ENCODE measurements around the gene ROCK1. TPM values are rescaled to one million over a fixed set of nuclear protein-coding genes. Genes with fewer than 3 reads are reported as not detected.

ROCK1 gene
- total RNA-seq, 2 donors from 2014 or later = 49.6 to 54.2 TPM

- Histone ChIP-seq H3K27me3 (ENCODE audit: control insufficient read depth, insufficient read depth, low read length, poor library complexity, severe bottlenecking) (no peaks in the 10 kb centered on the region), H3K36me3 (ENCODE audit: control insufficient read depth, insufficient read depth, low read length) (peaks cover 48% of the 10 kb centered on the region), H3K27ac (ENCODE audit: low read depth, low read length) (no peak overlapping the region), H3K9me3 (ENCODE audit: control insufficient read depth, low read length) (no peaks in the 10 kb centered on the region), H3K4me3 (ENCODE audit: low read length) (no peak overlapping the region), H3K9ac (ENCODE audit: extremely low read depth, low read length, poor library complexity, severe bottlenecking) (no peak overlapping the region), H3K4me1 (ENCODE audit: control insufficient read depth, insufficient read depth, low read length) (no peaks in the 10 kb centered on the region)
- TF ChIP-seq CTCF (conservative IDR thresholded peaks at IDR 0.05) = no peak
- Mint-ChIP-seq H3K27me3 (ENCODE audit: insufficient read depth) (no peaks in the 10 kb centered on the region), H3K9me3 (no peaks in the 10 kb centered on the region), H3K4me1 (peaks cover 2% of the 10 kb centered on the region), H3K4me3 (no peak overlapping the region), H3K27ac (no peak overlapping the region), H3K36me3 (ENCODE audit: low read depth) (peaks cover 47% of the 10 kb centered on the region)
- WGBS, 2 experiments (ENCODE audit: insufficient coverage in 1 of 2, insufficient read length in 1 of 2) = 94 to 100% methylated on average over 1 of the region's 2 CpGs
- no peak for DNase-seq
Observed at GRCh38 chr18:20975077-20975476, 136.5 kb downstream of the ROCK1 start.

- H3K36me3 Mint-ChIP-seq (ENCODE audit: low read depth) = peaks cover 34% of the 10 kb centered on the region
- Histone ChIP-seq H3K27me3 (ENCODE audit: control insufficient read depth, insufficient read depth, low read length, poor library complexity, severe bottlenecking) (no peaks in the 10 kb centered on the region), H3K36me3 (ENCODE audit: control insufficient read depth, insufficient read depth, low read length) (peaks cover 50% of the 10 kb centered on the region), H3K27ac (ENCODE audit: low read depth, low read length) (no peak overlapping the region), H3K4me1 (ENCODE audit: control insufficient read depth, insufficient read depth, low read length) (no peaks in the 10 kb centered on the region), H3K4me3 (ENCODE audit: low read length) (no peak overlapping the region), H3K9me3 (ENCODE audit: control insufficient read depth, low read length) (no peaks in the 10 kb centered on the region), H3K9ac (ENCODE audit: extremely low read depth, low read length, poor library complexity, severe bottlenecking) (no peak overlapping the region)
- H3K9me3 Mint-ChIP-seq = no peaks in the 10 kb centered on the region
- no peaks in the 10 kb centered on the region for H3K27me3 Mint-ChIP-seq (ENCODE audit: insufficient read depth)
- DNase-seq = no peak
- peaks cover 2% of the 10 kb centered on the region for H3K4me1 Mint-ChIP-seq
- H3K27ac Mint-ChIP-seq = no peak overlapping the region
- TF ChIP-seq CTCF (conservative IDR thresholded peaks at IDR 0.05) = peak; percentile 77
- no peak overlapping the region for H3K4me3 Mint-ChIP-seq
Observed at GRCh38 chr18:20971886-20972267, 139.7 kb downstream of the ROCK1 start.

GRCh38 chr18:20966795-20967194 lies 144.8 kb downstream of the ROCK1 start:
- Mint-ChIP-seq H3K9me3 (no peaks in the 10 kb centered on the region), H3K27ac (no peak overlapping the region), H3K4me1 (peaks cover 2% of the 10 kb centered on the region), H3K4me3 (no peak overlapping the region), H3K27me3 (ENCODE audit: insufficient read depth) (no peaks in the 10 kb centered on the region), H3K36me3 (ENCODE audit: low read depth) (peaks cover 14% of the 10 kb centered on the region)
- 98 to 100% methylated on average over 2 of the region's 2 CpGs for WGBS, 2 experiments (ENCODE audit: insufficient coverage in 1 of 2, insufficient read length in 1 of 2)
- Histone ChIP-seq H3K27ac (ENCODE audit: low read depth, low read length) (no peak overlapping the region), H3K4me1 (ENCODE audit: control insufficient read depth, insufficient read depth, low read length) (no peaks in the 10 kb centered on the region), H3K27me3 (ENCODE audit: control insufficient read depth, insufficient read depth, low read length, poor library complexity, severe bottlenecking) (no peaks in the 10 kb centered on the region), H3K9ac (ENCODE audit: extremely low read depth, low read length, poor library complexity, severe bottlenecking) (no peak overlapping the region), H3K4me3 (ENCODE audit: low read length) (no peak overlapping the region), H3K9me3 (ENCODE audit: control insufficient read depth, low read length) (no peaks in the 10 kb centered on the region), H3K36me3 (ENCODE audit: control insufficient read depth, insufficient read depth, low read length) (peaks cover 53% of the 10 kb centered on the region)
- no peak for DNase-seq
- TF ChIP-seq CTCF (conservative IDR thresholded peaks at IDR 0.05) = no peak
